ENCODE results near the gene FALEC. TPM values are rescaled to one million over a fixed set of nuclear protein-coding genes. Genes with fewer than 3 reads are reported as not detected.

The FALEC gene
- total RNA-seq, 1 experiment from 2014 or later: not detected

- TF ChIP-seq CTCF (IDR thresholded peaks at IDR 0.05; ENCODE audit: unreplicated experiment): no peak
- ChIA-PET CTCF (interaction anchor here (0.5 to 3.4 kb wide), 7 partner anchors 11 to 329 kb away, joined by 3 to 30 read pairs (median 4); partner anchors contain the start of gene TARS2), POLR2A (interaction anchor here (0.5 to 1.1 kb wide), 3 partner anchors 27 to 891 kb away, joined by 3 to 6 read pairs (median 3); partner anchors contain the start of gene FALEC)
- H3K4me3 Mint-ChIP-seq (ENCODE audit: unreplicated experiment): no peak overlapping the region
- no peaks in the 10 kb centered on the region for H3K9me3 Mint-ChIP-seq (ENCODE audit: unreplicated experiment)
- BruUV-seq (replicated peaks): no TSS peak
- intact Hi-C loops (cut with micrococcal nuclease): no loop called here
- H3K4me1 Mint-ChIP-seq (ENCODE audit: insufficient read depth, unreplicated experiment): peaks cover 6% of the 10 kb centered on the region
- no peaks in the 10 kb centered on the region for H3K27me3 Mint-ChIP-seq (ENCODE audit: insufficient read depth, unreplicated experiment)
- peaks cover 18% of the 10 kb centered on the region for H3K36me3 Mint-ChIP-seq (ENCODE audit: insufficient read depth, unreplicated experiment)
- DNase-seq (ENCODE audit: unreplicated experiment): no peak
- no peak overlapping the region for H3K27ac Mint-ChIP-seq (ENCODE audit: low read depth, unreplicated experiment)
These were observed 28.7 kb downstream of the FALEC start for GRCh38 chr1:150544204-150544603.

- CTCF ChIA-PET: interaction anchor here (1.1 to 3.4 kb wide), 3 partner anchors 12 to 15 kb away, joined by 3 to 30 read pairs (median 13); no protein-coding TSS in a partner anchor
- no peak for TF ChIP-seq CTCF (IDR thresholded peaks at IDR 0.05; ENCODE audit: unreplicated experiment)
- BruUV-seq (replicated peaks): no TSS peak
- POLR2A ChIA-PET: interaction anchor here (27.7 kb wide), 1 partner anchor 25 kb away, joined by 1801 read pairs; the partner anchor contains the start of gene MCL1
- Mint-ChIP-seq H3K9me3 (ENCODE audit: unreplicated experiment) (no peaks in the 10 kb centered on the region), H3K36me3 (ENCODE audit: insufficient read depth, unreplicated experiment) (peaks cover 24% of the 10 kb centered on the region), H3K4me3 (ENCODE audit: unreplicated experiment) (no peak overlapping the region), H3K27ac (ENCODE audit: low read depth, unreplicated experiment) (no peak overlapping the region), H3K4me1 (ENCODE audit: insufficient read depth, unreplicated experiment) (peaks cover 17% of the 10 kb centered on the region), H3K27me3 (ENCODE audit: insufficient read depth, unreplicated experiment) (no peaks in the 10 kb centered on the region)
- intact Hi-C loops (cut with micrococcal nuclease): loop anchor here (5.0 kb wide), 1 partner anchor 288 kb away; the partner anchor contains the start of gene CA14
- no peak for DNase-seq (ENCODE audit: unreplicated experiment)
These were observed 30.0 kb downstream of the FALEC start for GRCh38 chr1:150545486-150546032.

- Mint-ChIP-seq H3K4me3 (ENCODE audit: unreplicated experiment) (no peak overlapping the region), H3K27ac (ENCODE audit: low read depth, unreplicated experiment) (no peak overlapping the region), H3K27me3 (ENCODE audit: insufficient read depth, unreplicated experiment) (no peaks in the 10 kb centered on the region), H3K4me1 (ENCODE audit: insufficient read depth, unreplicated experiment) (peaks cover 20% of the 10 kb centered on the region), H3K9me3 (ENCODE audit: unreplicated experiment) (no peaks in the 10 kb centered on the region), H3K36me3 (ENCODE audit: insufficient read depth, unreplicated experiment) (peaks cover 24% of the 10 kb centered on the region)
- no TSS peak for BruUV-seq (replicated peaks)
- intact Hi-C loops (cut with micrococcal nuclease): loop anchor here (5.0 kb wide), 1 partner anchor 289 kb away; the partner anchor contains the start of gene CA14
- no peak for DNase-seq (ENCODE audit: unreplicated experiment)
- no peak for TF ChIP-seq CTCF (IDR thresholded peaks at IDR 0.05; ENCODE audit: unreplicated experiment)
- ChIA-PET POLR2A (interaction anchor here (0.7 to 27.7 kb wide), 3 partner anchors 24 to 53 kb away, joined by 3 to 1801 read pairs (median 3); partner anchors contain the start of gene MCL1), CTCF (interaction anchor here (0.7 to 1.1 kb wide), 3 partner anchors 14 to 33 kb away, joined by 3 to 4 read pairs (median 3); no protein-coding TSS in a partner anchor)
These were observed 30.9 kb downstream of the FALEC start for GRCh38 chr1:150546294-150546937.

GRCh38 chr1:150548324-150548631 lies 32.7 kb downstream of the FALEC start:
- CTCF ChIA-PET: interaction anchor here (0.7 to 5.9 kb wide), 10 partner anchors 11 to 447 kb away, joined by 3 to 77 read pairs (median 4); no protein-coding TSS in a partner anchor
- POLR2A ChIA-PET: interaction anchor here (0.6 to 27.7 kb wide), 12 partner anchors 12 to 326 kb away, joined by 3 to 1801 read pairs (median 5); partner anchors contain the start of genes FALEC, MCL1 and RPRD2
- Mint-ChIP-seq H3K27me3 (ENCODE audit: insufficient read depth, unreplicated experiment) (no peaks in the 10 kb centered on the region), H3K36me3 (ENCODE audit: insufficient read depth, unreplicated experiment) (peaks cover 36% of the 10 kb centered on the region), H3K9me3 (ENCODE audit: unreplicated experiment) (no peaks in the 10 kb centered on the region), H3K4me1 (ENCODE audit: insufficient read depth, unreplicated experiment) (peaks cover 28% of the 10 kb centered on the region), H3K27ac (ENCODE audit: low read depth, unreplicated experiment) (no peak overlapping the region), H3K4me3 (ENCODE audit: unreplicated experiment) (peak overlapping the region; percentile 81)
- intact Hi-C loops (cut with micrococcal nuclease): loop anchor here (2.0 to 5.0 kb wide), 2 partner anchors 63 to 291 kb away; partner anchors contain the start of gene CA14
- BruUV-seq (replicated peaks): no TSS peak
- no peak for DNase-seq (ENCODE audit: unreplicated experiment)
- TF ChIP-seq CTCF (IDR thresholded peaks at IDR 0.05; ENCODE audit: unreplicated experiment): no peak
